ENCODE results near the gene ABAT.

DNA sequence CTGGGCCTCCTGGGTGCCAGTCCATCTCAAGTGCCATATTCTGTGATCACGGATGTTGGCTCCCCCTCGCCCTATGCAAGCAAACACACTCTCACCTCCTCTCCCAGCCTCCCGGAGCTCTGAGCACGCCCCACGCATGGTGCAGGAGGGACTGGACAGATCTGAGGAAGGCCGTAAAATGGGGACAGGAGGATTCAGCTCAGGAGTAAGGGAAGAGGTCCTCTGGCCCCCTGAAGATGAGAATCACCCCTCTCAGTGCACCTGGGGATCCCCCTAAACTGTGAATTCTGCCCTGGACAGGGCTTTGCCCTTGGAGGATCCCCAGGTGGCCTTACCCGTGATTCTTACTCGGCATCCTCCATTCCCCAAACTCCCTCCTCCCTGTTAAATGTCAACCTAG is 107.4 kb downstream of the ABAT start:
- TF ChIP-seq, protein P1, sequence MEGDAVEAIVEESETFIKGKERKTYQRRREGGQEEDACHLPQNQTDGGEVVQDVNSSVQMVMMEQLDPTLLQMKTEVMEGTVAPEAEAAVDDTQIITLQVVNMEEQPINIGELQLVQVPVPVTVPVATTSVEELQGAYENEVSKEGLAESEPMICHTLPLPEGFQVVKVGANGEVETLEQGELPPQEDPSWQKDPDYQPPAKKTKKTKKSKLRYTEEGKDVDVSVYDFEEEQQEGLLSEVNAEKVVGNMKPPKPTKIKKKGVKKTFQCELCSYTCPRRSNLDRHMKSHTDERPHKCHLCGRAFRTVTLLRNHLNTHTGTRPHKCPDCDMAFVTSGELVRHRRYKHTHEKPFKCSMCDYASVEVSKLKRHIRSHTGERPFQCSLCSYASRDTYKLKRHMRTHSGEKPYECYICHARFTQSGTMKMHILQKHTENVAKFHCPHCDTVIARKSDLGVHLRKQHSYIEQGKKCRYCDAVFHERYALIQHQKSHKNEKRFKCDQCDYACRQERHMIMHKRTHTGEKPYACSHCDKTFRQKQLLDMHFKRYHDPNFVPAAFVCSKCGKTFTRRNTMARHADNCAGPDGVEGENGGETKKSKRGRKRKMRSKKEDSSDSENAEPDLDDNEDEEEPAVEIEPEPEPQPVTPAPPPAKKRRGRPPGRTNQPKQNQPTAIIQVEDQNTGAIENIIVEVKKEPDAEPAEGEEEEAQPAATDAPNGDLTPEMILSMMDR (conservative IDR thresholded peaks at IDR 0.05; ENCODE audit: low read length): no peak
- no peak for TF ChIP-seq EZH2phosphoT487 (IDR thresholded peaks at IDR 0.05; ENCODE audit: borderline replicate concordance, low read depth, low read length)

All from OCI-LY7 (cell line).